ENCODE results near the gene CACNA2D4. TPM values are rescaled to one million over a fixed set of nuclear protein-coding genes. Genes with fewer than 3 reads are reported as not detected.

Gene CACNA2D4
- total RNA-seq, 1 donor from 2014 or later, result 5.9 TPM

DNA sequence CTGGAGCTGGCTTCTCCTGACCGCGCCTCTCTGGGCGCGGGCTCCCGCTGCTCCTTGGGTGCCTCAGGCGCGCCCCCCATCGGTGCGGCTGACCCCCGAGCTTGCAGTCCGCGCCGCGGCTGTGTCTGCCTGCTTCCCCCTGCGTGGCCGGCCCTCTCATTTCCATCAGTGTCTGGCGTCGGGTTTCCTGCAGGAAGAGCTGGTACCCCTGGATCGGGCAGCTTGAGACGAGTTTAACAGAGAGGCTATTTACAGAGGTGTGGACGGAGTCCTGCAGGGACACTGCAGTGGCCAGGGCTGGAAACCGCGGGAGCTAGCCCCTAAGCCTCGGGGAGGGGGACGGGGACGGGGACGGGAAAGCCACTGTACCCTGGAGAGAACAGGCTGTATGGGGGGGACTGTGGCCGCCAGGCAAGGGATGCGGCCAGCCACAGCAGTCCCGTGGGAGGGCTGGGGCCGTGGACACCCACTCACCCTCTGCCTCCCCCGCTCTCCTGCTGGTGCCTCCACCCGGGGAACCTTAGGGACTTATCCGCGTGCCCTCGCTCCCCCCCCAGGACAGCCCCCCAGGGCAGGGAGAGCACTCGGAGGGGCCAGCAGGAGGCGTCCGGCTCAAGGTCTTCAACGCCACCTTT, 3.7 kb upstream of the CACNA2D4 start:
- ATAC-seq (no peak), DNase-seq (ENCODE audit: low spot score) (peak; percentile 58)
- intact Hi-C loops (cut with DNase I), result no loop called here

DNA sequence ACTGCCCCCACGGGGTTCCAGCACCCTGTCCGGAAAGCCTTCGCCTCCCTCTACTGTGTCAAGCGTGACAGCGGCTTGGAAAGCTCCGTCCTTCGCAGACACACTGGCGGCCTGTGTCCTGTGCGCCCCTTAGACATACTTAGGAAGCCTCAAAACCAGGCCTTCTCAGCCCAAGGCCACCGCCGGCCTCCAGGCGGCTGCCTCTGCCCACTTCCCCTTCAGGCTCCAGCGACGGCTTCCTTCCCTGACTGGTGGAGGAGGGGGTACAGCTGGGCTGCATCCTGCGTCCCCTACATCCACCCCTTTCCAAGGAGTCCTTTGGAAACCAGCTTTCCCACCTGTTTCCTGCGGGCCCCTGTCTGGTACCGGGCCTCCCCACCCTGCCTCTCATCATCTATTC, 2.5 kb upstream of the CACNA2D4 start:
- DNase-seq (ENCODE audit: low spot score) (peak; percentile 64), ATAC-seq (peak; percentile 19)
- intact Hi-C loops (cut with DNase I), result no loop called here

DNA sequence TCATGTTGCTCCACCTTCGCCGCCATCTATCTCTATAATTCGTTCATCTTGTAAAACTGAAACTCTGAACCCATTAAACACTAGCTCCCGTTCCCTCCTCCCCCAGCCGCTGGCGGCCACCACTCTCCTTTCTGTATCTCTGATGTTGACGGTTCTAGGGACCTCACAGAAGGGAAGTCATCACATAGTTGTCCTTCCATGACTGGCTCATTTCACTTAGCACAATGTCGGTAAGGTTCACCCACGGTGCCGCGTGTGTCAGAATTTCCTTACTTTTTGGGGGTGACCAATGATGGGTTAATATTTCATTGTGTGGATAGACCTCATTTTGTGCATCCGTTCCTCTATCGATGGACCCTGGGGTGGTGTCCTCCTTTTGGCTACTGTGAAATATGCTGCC, 2.0 kb upstream of the CACNA2D4 start:
- intact Hi-C loops (cut with DNase I), result no loop called here
- peak; percentile 30 for DNase-seq (ENCODE audit: low spot score)
- no peak for ATAC-seq

DNA sequence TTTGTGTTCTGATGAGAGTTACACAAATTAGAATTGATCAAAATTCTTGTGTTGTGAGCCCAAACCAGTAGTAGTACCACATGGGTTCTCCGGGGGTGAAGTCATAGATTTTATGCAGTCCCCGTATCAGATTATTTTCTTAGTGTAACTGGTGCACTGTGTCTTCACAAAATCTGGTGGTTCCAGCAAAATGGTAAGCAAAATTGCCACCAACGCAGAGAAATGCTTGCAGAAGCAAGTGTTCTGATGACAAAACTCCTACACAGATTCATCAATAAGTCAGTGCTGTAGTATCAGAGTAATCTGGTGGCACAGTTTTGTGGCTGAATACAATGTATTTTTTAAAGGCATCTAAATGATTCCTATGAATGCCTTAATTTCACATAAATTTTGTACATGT, 1.3 kb upstream of the CACNA2D4 start:
- no peak for ATAC-seq
- no peak for DNase-seq (ENCODE audit: low spot score)
- intact Hi-C loops (cut with DNase I), result no loop called here

GRCh38 chr12:1919284-1919683, 832 bp upstream of the CACNA2D4 start:
- ATAC-seq, result peak; percentile 62
- intact Hi-C loops (cut with DNase I), result no loop called here
- peak; percentile 39 for DNase-seq (ENCODE audit: low spot score)

DNA sequence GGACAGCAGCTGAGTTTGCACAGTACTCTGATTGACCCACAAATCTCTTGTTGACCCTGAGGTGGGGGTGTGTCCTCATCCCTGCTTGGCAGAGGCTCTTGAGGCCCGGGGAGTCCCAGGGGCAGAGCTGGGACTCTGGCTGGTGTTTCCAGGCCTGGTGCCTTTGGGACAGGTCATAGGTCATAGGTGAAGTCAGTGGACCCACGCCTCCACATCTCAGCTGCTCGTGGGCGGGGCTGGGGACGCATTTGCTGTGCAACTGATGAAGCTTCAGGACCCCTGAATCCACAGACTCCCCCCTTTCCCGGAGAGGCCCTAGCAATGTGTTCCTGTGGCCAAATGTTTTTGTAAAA, 408 bp upstream of the CACNA2D4 start:
- peak; percentile 9 for ATAC-seq
- peak; percentile 48 for DNase-seq (ENCODE audit: low spot score)
- intact Hi-C loops (cut with DNase I), result no loop called here

GRCh38 chr12:1917172-1918070, 1.0 kb downstream of the CACNA2D4 start:
- DNase-seq (ENCODE audit: low spot score), result peak; percentile 58
- ATAC-seq, result peak; percentile 57
- intact Hi-C loops (cut with DNase I), result no loop called here

- intact Hi-C loops (cut with DNase I), result no loop called here
- ATAC-seq (no peak), DNase-seq (ENCODE audit: low spot score) (peak; percentile 54)
Measured at GRCh38 chr12:1916371-1917171, 1.9 kb downstream of the CACNA2D4 start.

- DNase-seq (ENCODE audit: low spot score) (peak; percentile 46), ATAC-seq (no peak)
- intact Hi-C loops (cut with DNase I), result no loop called here
Measured at GRCh38 chr12:1915082-1915968, 3.1 kb downstream of the CACNA2D4 start.

- no peak for ATAC-seq
- DNase-seq (ENCODE audit: low spot score), result peak; percentile 52
- intact Hi-C loops (cut with DNase I), result no loop called here
Measured at GRCh38 chr12:1914114-1914911, 4.1 kb downstream of the CACNA2D4 start.

GRCh38 chr12:1913377-1914113, 4.9 kb downstream of the CACNA2D4 start:
- intact Hi-C loops (cut with DNase I), result no loop called here
- DNase-seq (ENCODE audit: low spot score) (no peak), ATAC-seq (no peak)

GRCh38 chr12:1912580-1913376, 5.7 kb downstream of the CACNA2D4 start:
- intact Hi-C loops (cut with DNase I), result no loop called here
- DNase-seq (ENCODE audit: low spot score), result peak; percentile 21
- no peak for ATAC-seq

DNA sequence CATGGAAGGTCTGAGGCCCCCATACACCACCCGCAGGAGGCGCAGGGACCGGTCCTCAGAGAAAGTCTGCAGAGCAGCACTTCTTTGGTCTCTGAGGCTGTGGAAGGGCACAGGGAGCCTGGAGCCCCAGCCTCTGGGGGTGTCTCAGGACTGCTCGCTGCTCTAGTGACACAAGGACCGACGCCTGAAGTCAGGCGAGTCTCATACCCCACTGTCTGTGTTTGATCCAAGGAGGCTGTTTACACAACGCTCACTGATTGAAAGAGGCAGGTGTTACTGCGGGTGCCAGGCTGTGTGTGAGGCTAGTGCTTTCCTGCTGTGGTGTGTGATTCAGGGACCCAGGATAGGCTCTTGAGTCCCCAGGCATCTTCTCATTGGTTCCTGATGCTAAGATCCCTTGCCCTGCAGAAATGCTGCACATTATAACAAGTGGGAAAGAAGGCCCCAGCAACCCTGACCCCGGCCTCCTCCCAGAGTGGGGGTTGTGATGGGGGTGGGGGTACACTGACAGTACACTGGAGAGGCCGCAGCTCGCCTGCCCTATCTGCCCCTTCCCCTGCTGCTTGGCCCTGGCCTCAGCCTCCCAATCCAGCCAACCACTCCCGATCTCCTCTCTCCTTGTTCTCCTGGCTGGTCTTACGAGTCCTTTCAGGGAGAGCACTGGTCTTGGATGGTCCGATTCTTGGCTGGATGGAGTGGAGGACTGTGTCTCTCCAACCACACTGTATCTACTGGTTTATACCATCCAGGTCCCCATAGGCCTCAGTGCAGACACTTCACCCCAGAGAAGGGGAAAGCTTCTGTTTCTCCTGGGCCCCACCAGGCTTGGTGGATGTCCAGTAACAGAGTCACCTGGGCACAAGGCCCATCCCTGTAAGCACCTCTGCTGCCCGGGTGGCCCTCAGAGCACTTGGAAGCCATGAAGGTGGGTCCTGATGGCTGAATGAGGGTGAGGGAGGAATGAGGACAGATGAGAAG, 6.6 kb downstream of the CACNA2D4 start:
- ATAC-seq (no peak), DNase-seq (ENCODE audit: low spot score) (peak; percentile 31)
- intact Hi-C loops (cut with DNase I), result no loop called here

- no peak for ATAC-seq
- intact Hi-C loops (cut with DNase I), result no loop called here
- DNase-seq (ENCODE audit: low spot score), result no peak
Measured at GRCh38 chr12:1910468-1910867, 8.0 kb downstream of the CACNA2D4 start.

DNA sequence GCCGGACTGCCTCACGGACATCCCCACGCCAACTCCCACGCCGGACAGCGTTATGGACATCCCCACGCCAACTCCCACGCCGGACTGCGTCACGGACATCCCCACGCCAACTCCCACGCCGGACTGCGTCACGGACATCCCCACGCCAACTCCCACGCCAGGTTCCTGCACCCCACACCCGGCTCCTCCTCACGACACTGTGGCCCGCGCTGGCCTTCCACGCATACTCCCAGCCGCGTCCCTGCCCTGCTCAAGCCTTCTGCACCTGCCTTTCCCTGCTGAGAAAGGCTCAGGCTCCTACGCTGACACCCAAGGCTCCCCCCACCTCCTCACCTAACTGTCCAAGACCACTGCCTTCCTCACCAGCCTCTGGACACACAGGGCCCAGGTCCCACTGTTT, 9.7 kb downstream of the CACNA2D4 start:
- intact Hi-C loops (cut with DNase I), result no loop called here
- DNase-seq (ENCODE audit: low spot score), result peak; percentile 21
- ATAC-seq, result no peak
